Measurements from ENCODE around the gene HVCN1.
"Not testable (repeated sequence)": the region's sequence is repeated elsewhere in the genome, so short reads cannot be mapped to it uniquely, and the experiment has no call there.

The HVCN1 gene

DNA sequence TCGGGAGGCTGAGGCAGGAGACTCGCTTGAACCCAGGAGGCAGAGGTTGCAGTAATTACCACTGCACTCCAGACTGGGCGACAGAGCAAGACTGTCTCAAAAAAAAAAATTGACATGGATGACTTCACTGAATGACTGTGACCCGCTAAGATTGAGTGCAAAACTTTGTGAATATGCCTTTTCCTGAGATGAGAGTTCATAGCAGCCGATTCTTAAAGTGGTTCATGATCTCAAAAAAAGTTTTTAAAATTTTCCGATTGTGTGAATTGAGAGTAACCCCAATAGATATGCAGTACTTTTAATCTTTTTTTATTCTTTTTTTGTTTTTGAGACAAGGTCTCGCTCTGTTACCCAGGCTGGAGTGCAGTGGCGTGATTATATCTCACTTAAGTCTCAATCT is 73.7 kb downstream of the HVCN1 start:
- Histone ChIP-seq H3K56ac (ENCODE audit: low read length) (no peak overlapping the region), H2BK5ac (ENCODE audit: low read length) (no peak overlapping the region), H3K4ac (ENCODE audit: low read depth, low read length) (no peak overlapping the region), H2AK5ac (ENCODE audit: low read length) (no peak overlapping the region), H3K23ac (ENCODE audit: low read length) (no peak overlapping the region), H3K79me2 (ENCODE audit: control insufficient read depth, insufficient read depth, low read length) (no peaks in the 10 kb centered on the region), H4K8ac (ENCODE audit: low read depth, low read length) (no peak overlapping the region), H2BK15ac (replicated peaks; ENCODE audit: low read depth) (no peak overlapping the region), H3K27ac (ENCODE audit: low read depth, low read length) (no peak overlapping the region), H4K5ac (ENCODE audit: low read length) (no peak overlapping the region), H3K36me3 (ENCODE audit: control insufficient read depth, insufficient read depth, low read length) (no peaks in the 10 kb centered on the region), H3K9ac (ENCODE audit: low read length) (no peak overlapping the region), H3K4me3 (ENCODE audit: low read length) (no peak overlapping the region), H3K27me3 (ENCODE audit: insufficient read depth, low read length, poor library complexity) (no peaks in the 10 kb centered on the region), H2BK120ac (ENCODE audit: low read depth, low read length) (no peak overlapping the region), H3K79me1 (ENCODE audit: low read length) (no peaks in the 10 kb centered on the region), H3K18ac (ENCODE audit: low read length) (no peak overlapping the region), H3K4me2 (ENCODE audit: low read length) (no peak overlapping the region), H3K4me1 (ENCODE audit: control insufficient read depth, low read depth, low read length) (peaks cover 3% of the 10 kb centered on the region)
- no CpG with 5 or more reads among the region's 8 CpGs for WGBS (ENCODE audit: extremely low coverage, insufficient coverage, low lambda C conversion rate)
- DNase-seq = no peak

DNA sequence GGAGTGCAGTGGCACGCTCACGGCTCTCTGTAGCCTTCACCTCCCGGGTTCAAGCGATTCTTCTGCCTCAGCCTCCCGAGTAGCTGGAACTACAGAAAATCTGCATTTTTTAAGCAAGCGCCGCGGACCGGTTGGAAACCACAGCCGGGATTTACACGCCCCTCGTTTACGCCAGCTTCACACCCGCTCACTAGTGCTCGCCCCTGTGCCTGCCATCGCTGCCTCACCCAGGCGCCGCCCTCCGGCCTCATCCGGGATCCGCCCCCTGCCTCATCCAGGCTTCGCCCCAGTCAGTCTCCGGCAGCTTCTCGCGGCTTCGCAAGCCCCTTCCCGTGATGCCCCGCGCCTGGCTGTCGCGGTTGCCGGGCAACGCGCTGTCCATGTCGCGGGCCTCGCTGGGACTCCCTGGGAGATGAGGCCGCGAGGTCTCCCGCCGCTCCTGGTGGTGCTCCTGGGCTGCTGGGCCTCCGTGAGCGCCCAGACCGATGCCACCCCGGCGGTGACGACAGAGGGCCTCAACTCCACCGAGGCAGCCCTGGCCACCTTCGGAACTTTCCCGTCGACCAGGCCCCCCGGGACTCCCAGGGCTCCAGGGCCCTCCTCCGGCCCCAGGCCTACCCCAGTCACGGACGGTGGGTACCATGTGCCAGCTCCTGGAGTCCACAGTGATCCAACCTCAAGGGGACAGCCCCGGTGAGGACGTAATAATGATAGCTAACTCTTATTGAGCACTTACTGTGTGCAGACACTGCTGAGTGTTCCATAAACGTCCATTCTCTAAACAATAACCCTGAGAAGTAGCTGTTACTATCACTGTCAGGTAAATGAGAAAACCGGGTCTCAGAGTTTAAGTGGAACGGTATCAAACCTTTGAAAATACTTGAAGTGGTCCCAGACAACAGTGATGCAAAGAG is 74.9 kb downstream of the HVCN1 start, which contains the start of gene TCTN1:
TSS of gene TCTN1 (plus strand) at position 359 of the 914 bp plus-strand sequence. CDS start at position 413, 54 bp downstream.
- H3K4me1 ChIP-seq (ENCODE audit: control insufficient read depth, low read depth, low read length) = peaks cover 3% of the 10 kb centered on the region
- H3K36me3 ChIP-seq (ENCODE audit: control insufficient read depth, insufficient read depth, low read length) = no peaks in the 10 kb centered on the region
- H4K5ac ChIP-seq (ENCODE audit: low read length) = peak within 1 kb of the TSS; percentile 89
- no peak within 1 kb of the TSS for H2AK5ac ChIP-seq (ENCODE audit: low read length)
- peak; percentile 97 for DNase-seq
- no peak within 1 kb of the TSS for H3K18ac ChIP-seq (ENCODE audit: low read length)
- H3K79me2 ChIP-seq (ENCODE audit: control insufficient read depth, insufficient read depth, low read length) = no peaks in the 10 kb centered on the region
- no peak within 1 kb of the TSS for H3K27ac ChIP-seq (ENCODE audit: low read depth, low read length)
- WGBS (ENCODE audit: extremely low coverage, insufficient coverage, low lambda C conversion rate) = no CpG with 5 or more reads among the region's 60 CpGs
- no peaks in the 10 kb centered on the region for H3K27me3 ChIP-seq (ENCODE audit: insufficient read depth, low read length, poor library complexity)
- H2BK15ac ChIP-seq (replicated peaks; ENCODE audit: low read depth) = no peak within 1 kb of the TSS
- peak within 1 kb of the TSS; percentile 89 for H3K56ac ChIP-seq (ENCODE audit: low read length)
- no peaks in the 10 kb centered on the region for H3K79me1 ChIP-seq (ENCODE audit: low read length)
- H4K8ac ChIP-seq (ENCODE audit: low read depth, low read length) = peak within 1 kb of the TSS; percentile 91
- H2BK5ac ChIP-seq (ENCODE audit: low read length) = no peak within 1 kb of the TSS
- no peak within 1 kb of the TSS for H2BK120ac ChIP-seq (ENCODE audit: low read depth, low read length)
- peak within 1 kb of the TSS; percentile 57 for H3K4me3 ChIP-seq (ENCODE audit: low read length)
- H3K4me2 ChIP-seq (ENCODE audit: low read length) = peak within 1 kb of the TSS; percentile 79
- no peak within 1 kb of the TSS for H3K23ac ChIP-seq (ENCODE audit: low read length)
- H3K9ac ChIP-seq (ENCODE audit: low read length) = peak within 1 kb of the TSS; percentile 80
- no peak within 1 kb of the TSS for H3K4ac ChIP-seq (ENCODE audit: low read depth, low read length)

GRCh38 chr12:110613071-110613770 is 75.7 kb downstream of the HVCN1 start:
- Histone ChIP-seq H3K27ac (ENCODE audit: low read depth, low read length) (no peak overlapping the region), H3K9ac (ENCODE audit: low read length) (peak overlapping the region; percentile 68), H3K4me3 (ENCODE audit: low read length) (no peak overlapping the region), H2AK5ac (ENCODE audit: low read length) (no peak overlapping the region), H4K5ac (ENCODE audit: low read length) (no peak overlapping the region), H3K4me1 (ENCODE audit: control insufficient read depth, low read depth, low read length) (peaks cover 3% of the 10 kb centered on the region), H4K8ac (ENCODE audit: low read depth, low read length) (peak overlapping the region; percentile 91), H2BK5ac (ENCODE audit: low read length) (no peak overlapping the region), H3K56ac (ENCODE audit: low read length) (peak overlapping the region; percentile 87), H3K27me3 (ENCODE audit: insufficient read depth, low read length, poor library complexity) (no peaks in the 10 kb centered on the region), H2BK15ac (replicated peaks; ENCODE audit: low read depth) (no peak overlapping the region), H3K79me1 (ENCODE audit: low read length) (no peaks in the 10 kb centered on the region), H2BK120ac (ENCODE audit: low read depth, low read length) (no peak overlapping the region), H3K18ac (ENCODE audit: low read length) (no peak overlapping the region), H3K23ac (ENCODE audit: low read length) (no peak overlapping the region), H3K4me2 (ENCODE audit: low read length) (no peak overlapping the region), H3K4ac (ENCODE audit: low read depth, low read length) (no peak overlapping the region), H3K79me2 (ENCODE audit: control insufficient read depth, insufficient read depth, low read length) (no peaks in the 10 kb centered on the region), H3K36me3 (ENCODE audit: control insufficient read depth, insufficient read depth, low read length) (no peaks in the 10 kb centered on the region)
- WGBS (ENCODE audit: extremely low coverage, insufficient coverage, low lambda C conversion rate) = no CpG with 5 or more reads among the region's 23 CpGs
- DNase-seq = no peak

DNA sequence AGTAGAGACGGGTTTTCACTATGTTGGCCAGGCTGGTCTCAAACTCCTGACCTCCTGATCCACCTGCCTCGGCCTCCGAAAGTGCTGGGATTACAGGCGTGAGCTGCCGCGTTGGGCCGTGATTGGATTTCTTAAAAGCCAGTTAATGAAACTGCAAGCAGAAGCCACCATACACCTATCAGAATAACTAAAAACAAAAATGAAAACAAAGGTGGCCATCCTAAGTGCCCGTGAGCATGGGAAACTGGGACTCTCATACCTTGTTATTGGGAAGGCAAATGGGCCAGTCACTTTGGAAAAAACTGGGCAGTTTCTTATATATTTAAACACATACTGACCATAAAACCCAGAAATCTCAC is 82.7 kb downstream of the HVCN1 start:
- Histone ChIP-seq H3K23ac (ENCODE audit: low read length) (no peak overlapping the region), H3K9ac (ENCODE audit: low read length) (no peak overlapping the region), H3K79me2 (ENCODE audit: control insufficient read depth, insufficient read depth, low read length) (no peaks in the 10 kb centered on the region), H3K36me3 (ENCODE audit: control insufficient read depth, insufficient read depth, low read length) (no peaks in the 10 kb centered on the region), H3K4me3 (ENCODE audit: low read length) (no peak overlapping the region), H2BK15ac (replicated peaks; ENCODE audit: low read depth) (no peak overlapping the region), H3K27ac (ENCODE audit: low read depth, low read length) (no peak overlapping the region), H2BK120ac (ENCODE audit: low read depth, low read length) (no peak overlapping the region), H3K4me1 (ENCODE audit: control insufficient read depth, low read depth, low read length) (no peaks in the 10 kb centered on the region), H3K4ac (ENCODE audit: low read depth, low read length) (no peak overlapping the region), H2BK5ac (ENCODE audit: low read length) (no peak overlapping the region), H3K27me3 (ENCODE audit: insufficient read depth, low read length, poor library complexity) (no peaks in the 10 kb centered on the region), H2AK5ac (ENCODE audit: low read length) (no peak overlapping the region), H3K18ac (ENCODE audit: low read length) (no peak overlapping the region), H4K8ac (ENCODE audit: low read depth, low read length) (no peak overlapping the region), H3K79me1 (ENCODE audit: low read length) (no peaks in the 10 kb centered on the region), H4K5ac (ENCODE audit: low read length) (no peak overlapping the region), H3K4me2 (ENCODE audit: low read length) (no peak overlapping the region), H3K56ac (ENCODE audit: low read length) (no peak overlapping the region)
- no peak for DNase-seq
- WGBS (ENCODE audit: extremely low coverage, insufficient coverage, low lambda C conversion rate) = no CpG with 5 or more reads among the region's 8 CpGs

DNA sequence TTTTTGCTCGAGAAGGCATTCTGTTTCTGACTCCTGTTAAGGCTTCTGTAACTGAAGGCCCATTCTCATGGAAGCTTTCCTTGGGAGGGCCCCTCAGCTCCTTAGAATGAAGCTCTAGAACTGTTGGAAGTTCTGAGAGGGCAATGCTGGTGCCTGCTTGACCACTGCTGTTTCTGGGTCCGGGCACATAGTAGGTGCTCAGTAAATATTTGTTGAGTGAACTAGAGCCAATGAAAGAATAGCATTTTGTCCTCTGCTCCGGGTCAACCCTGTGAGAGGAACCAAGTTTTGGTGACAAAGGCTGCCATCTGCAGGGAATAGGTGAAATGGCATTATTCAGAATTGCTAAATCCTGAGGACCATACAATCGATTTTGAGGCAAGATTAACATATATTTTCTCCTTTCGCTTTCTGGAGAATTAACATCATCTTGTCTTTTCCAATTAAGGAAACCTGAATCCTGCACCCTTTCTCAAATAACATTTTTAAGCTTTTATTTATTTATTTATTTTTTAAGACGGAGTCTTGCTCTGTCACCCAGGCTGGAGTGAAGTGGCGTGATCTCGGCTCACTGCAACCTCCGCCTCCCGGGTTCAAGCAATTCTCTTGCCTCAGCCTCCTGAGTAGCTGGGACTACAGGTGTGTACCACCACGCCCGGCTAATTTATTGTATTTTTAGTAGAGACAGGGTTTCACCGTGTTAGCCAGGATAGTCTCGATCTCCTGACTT is 86.7 kb downstream of the HVCN1 start:
- DNase-seq = peak; percentile 78

More for the DNA sequence above, 86.7 kb downstream of the HVCN1 start:
- H4K8ac ChIP-seq (ENCODE audit: low read depth, low read length); H3K79me1 ChIP-seq (ENCODE audit: low read length); H3K4ac ChIP-seq (ENCODE audit: low read depth, low read length); H3K79me2 ChIP-seq (ENCODE audit: control insufficient read depth, insufficient read depth, low read length); H3K18ac ChIP-seq (ENCODE audit: low read length); H3K56ac ChIP-seq (ENCODE audit: low read length); H3K23ac ChIP-seq (ENCODE audit: low read length); H3K4me2 ChIP-seq (ENCODE audit: low read length); H2BK120ac ChIP-seq (ENCODE audit: low read depth, low read length); H3K27me3 ChIP-seq (ENCODE audit: insufficient read depth, low read length, poor library complexity); H4K5ac ChIP-seq (ENCODE audit: low read length); H3K27ac ChIP-seq (ENCODE audit: low read depth, low read length); H2BK5ac ChIP-seq (ENCODE audit: low read length); H3K4me3 ChIP-seq (ENCODE audit: low read length); H3K36me3 ChIP-seq (ENCODE audit: control insufficient read depth, insufficient read depth, low read length); H2BK15ac ChIP-seq (replicated peaks; ENCODE audit: low read depth); H3K9ac ChIP-seq (ENCODE audit: low read length); H2AK5ac ChIP-seq (ENCODE audit: low read length); H3K4me1 ChIP-seq (ENCODE audit: control insufficient read depth, low read depth, low read length): not testable (repeated sequence)
- WGBS (ENCODE audit: extremely low coverage, insufficient coverage, low lambda C conversion rate) = no CpG with 5 or more reads among the region's 14 CpGs

Measured in mesendoderm (in vitro differentiated cells).